Measurements from ENCODE around the gene AP2A1. TPM values are rescaled to one million over a fixed set of nuclear protein-coding genes. Genes with fewer than 3 reads are reported as not detected.

Gene AP2A1
- total RNA-seq, 1 experiment from 2014 or later = 152 TPM

DNA sequence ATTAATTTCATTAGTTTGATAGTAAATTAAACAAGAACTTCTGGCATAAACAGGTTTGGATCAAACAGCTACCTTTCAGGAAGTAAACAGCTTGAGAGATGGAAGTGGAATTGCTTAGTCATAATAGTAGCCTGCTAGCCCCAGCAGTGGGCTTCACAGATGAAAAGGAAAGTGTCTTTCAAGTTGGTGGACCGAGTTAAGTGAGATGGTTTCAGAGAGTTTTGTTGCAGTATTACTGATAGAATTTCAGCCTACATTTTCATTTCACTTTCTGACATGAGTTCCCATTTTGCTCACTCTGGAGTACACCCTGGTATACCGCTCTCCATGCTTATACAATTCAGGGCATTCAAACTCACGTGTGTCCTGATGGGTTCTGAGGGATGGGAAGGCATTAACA lies 82.1 kb downstream of the AP2A1 start:
- no peak for DNase-seq (ENCODE audit: low spot score)
- in situ Hi-C loops (cut with HindIII; ENCODE audit: low sequenced_read_pairs) = no loop called here

DNA sequence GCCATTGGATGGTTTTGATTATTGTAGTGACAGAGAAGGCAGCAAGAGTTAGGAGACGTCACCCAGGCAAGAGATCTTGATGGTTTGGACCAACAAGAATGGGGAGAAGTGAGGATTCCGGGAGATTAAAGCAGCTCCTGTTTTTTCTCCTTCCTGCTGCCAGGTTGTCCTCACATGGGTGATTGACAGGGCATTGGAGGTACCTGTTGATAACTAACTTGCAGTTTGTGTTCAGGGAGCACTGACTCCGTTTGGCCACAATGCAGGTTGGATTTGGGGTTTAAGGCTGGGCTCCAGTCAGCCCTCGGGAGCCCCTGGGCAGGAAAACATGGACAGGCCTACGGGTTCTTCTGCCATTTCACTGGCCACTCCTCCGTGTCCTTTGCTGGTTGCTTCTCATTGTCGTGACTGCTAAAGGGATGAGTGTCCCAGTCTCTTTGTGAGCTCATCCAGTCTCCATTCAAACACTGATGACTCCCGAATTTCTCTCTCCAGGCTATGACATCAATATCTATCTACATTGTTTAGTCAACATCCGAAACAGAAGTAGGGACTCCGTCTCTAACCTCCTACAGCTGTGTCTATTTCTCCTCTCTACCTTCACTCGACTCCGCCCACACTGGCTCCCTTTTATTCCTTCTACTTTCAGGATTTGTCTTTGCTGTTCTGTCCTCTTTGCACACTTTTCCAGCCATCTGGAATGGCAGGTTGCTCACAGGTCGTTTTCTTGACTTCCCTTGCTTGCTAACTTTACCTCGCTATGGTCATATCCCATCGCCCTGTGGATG lies 82.8 kb downstream of the AP2A1 start:
- in situ Hi-C loops (cut with HindIII; ENCODE audit: low sequenced_read_pairs) = no loop called here

DNA sequence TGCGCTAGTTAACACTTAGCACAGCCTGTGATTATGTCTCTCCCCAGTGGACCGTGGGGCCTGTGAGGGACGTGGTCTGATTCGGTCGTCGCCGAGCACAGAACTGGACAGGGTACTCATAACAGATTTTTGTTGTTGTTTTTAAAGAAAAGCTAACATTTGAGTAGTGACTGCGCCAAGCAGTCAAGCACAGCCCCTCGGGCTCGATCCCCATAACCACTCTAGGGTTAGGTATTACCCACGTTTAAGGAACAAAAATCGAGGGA lies 83.4 kb downstream of the AP2A1 start:
- no peak for DNase-seq (ENCODE audit: low spot score)
- in situ Hi-C loops (cut with HindIII; ENCODE audit: low sequenced_read_pairs) = no loop called here

More for the DNA sequence above, 82.8 kb downstream of the AP2A1 start:
- no peak for DNase-seq (ENCODE audit: low spot score)

DNA sequence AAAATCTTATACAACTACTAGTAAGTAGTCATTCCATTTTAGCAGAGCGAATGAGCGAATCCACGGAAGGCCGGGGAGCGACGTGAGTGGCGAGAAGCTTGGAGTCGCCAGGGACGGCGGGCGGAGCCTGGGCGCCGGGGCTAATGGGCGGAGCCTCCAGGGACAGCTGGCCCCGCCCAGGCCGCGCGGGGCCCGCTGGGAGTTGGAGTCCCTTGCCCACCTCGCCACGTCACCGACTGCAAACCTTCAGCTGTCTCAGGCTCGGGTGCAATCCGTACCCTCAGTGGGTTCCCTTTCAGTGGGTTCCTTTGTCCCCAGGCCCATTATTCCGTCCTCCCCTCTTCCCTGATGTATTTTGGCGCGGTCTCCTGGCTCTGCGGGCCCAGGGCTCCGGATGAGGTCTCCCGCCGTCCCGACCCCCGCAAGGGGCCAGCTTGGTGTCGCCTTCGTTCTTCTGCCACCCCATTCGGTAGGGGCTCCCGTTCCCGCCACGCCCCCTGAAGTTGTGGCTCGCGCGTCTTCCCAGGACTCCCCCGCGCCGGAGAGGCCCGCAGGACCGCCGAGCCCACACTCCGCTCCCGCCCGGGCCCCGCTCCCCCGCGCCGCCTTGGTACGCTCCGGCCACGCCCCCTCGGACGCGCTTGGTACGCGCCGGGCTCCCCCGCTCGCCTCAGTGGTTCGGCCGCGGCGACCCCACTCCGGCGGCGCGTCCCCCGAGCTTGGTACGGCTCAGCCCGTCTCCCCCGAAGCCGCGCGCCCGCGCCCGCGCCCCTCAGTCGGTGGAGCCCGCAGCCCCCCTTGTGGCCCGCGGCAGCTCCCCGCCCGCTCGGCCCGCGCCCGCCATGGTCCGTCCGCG lies 83.9 kb downstream of the AP2A1 start, which contains the start of gene PTOV1:
Gene PTOV1 (plus strand): TSS at position 673 of the 856 bp plus-strand sequence.
- in situ Hi-C loops (cut with HindIII; ENCODE audit: low sequenced_read_pairs) = no loop called here

DNA sequence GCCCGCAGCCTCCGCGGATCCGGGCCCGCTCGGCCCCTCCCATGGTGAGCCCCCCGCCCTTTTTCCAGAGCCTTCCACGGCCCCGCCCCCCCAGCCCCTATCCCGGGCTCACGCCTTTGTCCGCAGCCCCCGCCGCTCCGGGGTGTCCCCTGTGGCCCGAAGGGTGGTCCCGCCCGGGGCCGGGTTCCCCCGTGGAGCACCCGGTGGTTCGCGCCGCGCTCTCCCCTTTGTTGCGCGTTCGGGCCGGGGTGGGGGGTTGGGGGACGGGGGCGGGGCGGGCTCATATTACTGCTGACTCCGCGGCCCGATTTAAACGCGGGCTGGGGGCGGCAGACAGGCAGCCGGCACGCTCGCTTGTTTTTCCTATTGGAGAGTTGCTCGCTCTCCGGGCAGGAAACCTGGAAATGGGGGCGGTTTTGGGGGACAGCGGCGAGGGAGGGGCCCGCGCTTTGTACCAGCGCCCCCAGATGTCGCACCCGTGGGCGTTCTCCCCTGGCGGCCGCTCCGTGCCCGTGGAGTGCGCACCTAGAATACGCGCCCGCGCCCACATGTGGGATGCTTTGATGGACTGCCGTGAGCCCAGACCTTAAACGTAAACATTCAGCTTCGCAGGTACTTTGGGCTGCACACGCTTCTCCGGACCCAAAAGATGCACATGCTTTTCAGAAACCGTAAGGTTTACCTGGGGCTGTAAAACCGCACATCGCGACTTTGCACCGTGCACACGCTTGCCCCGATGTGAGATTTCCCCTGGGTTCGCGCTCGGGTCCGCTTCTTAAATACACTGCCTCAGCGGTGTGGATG lies 84.9 kb downstream of the AP2A1 start:
- in situ Hi-C loops (cut with HindIII; ENCODE audit: low sequenced_read_pairs) = no loop called here

More for the DNA sequence above, 83.9 kb downstream of the AP2A1 start, which contains the start of gene PTOV1:
- DNase-seq (ENCODE audit: low spot score) = peak; percentile 95

DNA sequence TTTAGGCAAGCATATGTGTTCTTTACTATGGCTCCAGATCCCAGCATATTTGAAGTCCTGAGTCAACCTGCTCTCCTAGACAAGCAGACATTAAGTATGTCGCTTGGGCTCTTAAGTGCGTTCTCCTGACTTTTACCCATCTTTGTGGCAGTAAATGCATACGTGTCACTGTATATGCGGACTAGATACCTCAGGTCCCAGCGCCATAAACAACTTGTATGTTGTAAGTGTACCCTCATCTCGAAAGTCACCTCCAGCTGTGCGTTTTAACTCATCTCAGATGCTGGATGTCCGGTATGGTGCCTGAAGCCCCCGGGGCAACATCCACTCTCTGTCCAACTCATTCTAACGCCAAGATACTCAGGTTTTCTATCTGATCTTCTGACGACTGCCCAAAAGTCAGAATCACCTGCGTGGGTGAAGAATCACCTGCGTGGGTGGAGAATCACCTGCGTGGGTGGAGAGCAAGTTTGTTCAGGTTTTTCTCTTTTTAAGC lies 85.9 kb downstream of the AP2A1 start:
- DNase-seq (ENCODE audit: low spot score) = no peak
- in situ Hi-C loops (cut with HindIII; ENCODE audit: low sequenced_read_pairs) = no loop called here

More for the DNA sequence above, 84.9 kb downstream of the AP2A1 start:
- DNase-seq (ENCODE audit: low spot score) = no peak

GRCh38 chr19:49853852-49854377 lies 87.1 kb downstream of the AP2A1 start:
- in situ Hi-C loops (cut with HindIII; ENCODE audit: low sequenced_read_pairs) = no loop called here
- no peak for DNase-seq (ENCODE audit: low spot score)

GRCh38 chr19:49854378-49855263 lies 87.8 kb downstream of the AP2A1 start:
- in situ Hi-C loops (cut with HindIII; ENCODE audit: low sequenced_read_pairs) = no loop called here
- no peak for DNase-seq (ENCODE audit: low spot score)

GRCh38 chr19:49855277-49855675 lies 88.5 kb downstream of the AP2A1 start:
- in situ Hi-C loops (cut with HindIII; ENCODE audit: low sequenced_read_pairs) = no loop called here
- no peak for DNase-seq (ENCODE audit: low spot score)

GRCh38 chr19:49855676-49856573 lies 89.1 kb downstream of the AP2A1 start:
- in situ Hi-C loops (cut with HindIII; ENCODE audit: low sequenced_read_pairs) = no loop called here

DNA sequence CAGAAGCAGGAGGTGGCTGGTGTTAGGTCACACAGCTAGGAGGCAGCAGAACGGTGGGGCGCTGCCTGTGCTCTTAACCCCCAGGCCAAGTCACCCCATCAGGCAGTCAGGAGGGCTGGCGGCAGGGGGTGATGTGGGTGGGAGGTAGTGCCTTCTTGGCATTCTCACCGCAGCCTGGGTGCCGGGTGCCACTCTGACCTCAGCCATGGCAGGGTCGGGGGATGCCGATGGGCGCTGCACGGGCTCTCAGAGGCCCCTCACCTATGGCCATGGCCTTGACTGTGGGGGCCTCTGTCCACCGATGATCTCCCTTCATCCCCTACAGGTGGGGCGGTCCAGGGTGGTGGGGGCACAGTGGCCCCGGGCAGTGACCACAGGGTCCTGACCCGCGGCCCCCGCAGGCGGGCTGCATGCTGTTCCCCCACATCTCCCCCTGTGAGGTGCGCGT lies 89.8 kb downstream of the AP2A1 start:
- DNase-seq (ENCODE audit: low spot score) = no peak
- in situ Hi-C loops (cut with HindIII; ENCODE audit: low sequenced_read_pairs) = no loop called here

More at GRCh38 chr19:49855676-49856573, 89.1 kb downstream of the AP2A1 start:
- DNase-seq (ENCODE audit: low spot score) = no peak

Other genes with a start within 250 kb of the AP2A1 start
- 0.74 and 10.8 TPM in 2 replicates for gene RCN3, start 239.0 kb upstream of the AP2A1 start, total RNA-seq (2014; rRNA removed; shearing (Covaris generic))
- 69.6 and 97.3 TPM in 2 replicates for gene NOSIP, start 186.4 kb upstream of the AP2A1 start, total RNA-seq (2014; rRNA removed; shearing (Covaris generic))
- gene PRRG2, start 185.7 kb upstream of the AP2A1 start, total RNA-seq (2014; rRNA removed; shearing (Covaris generic)) = 1.9 TPM in 1 of 2 replicates, not detected in the other
- gene PRR12, start 175.8 kb upstream of the AP2A1 start, total RNA-seq (2014; rRNA removed; shearing (Covaris generic)) = 0.49 and 3.0 TPM in 2 replicates
- 116 and 140 TPM in 2 replicates for gene RRAS, start 126.9 kb upstream of the AP2A1 start, total RNA-seq (2014; rRNA removed; shearing (Covaris generic))
- gene SCAF1, start 124.8 kb upstream of the AP2A1 start, total RNA-seq (2014; rRNA removed; shearing (Covaris generic)) = 22.3 and 25.2 TPM in 2 replicates
- gene IRF3, start 101.1 kb upstream of the AP2A1 start, total RNA-seq (2014; rRNA removed; shearing (Covaris generic)) = 56.7 and 59.6 TPM in 2 replicates
- gene BCL2L12, start 101.1 kb upstream of the AP2A1 start, total RNA-seq (2014; rRNA removed; shearing (Covaris generic)) = 8.1 and 13.9 TPM in 2 replicates
- gene PRMT1, start 89.7 kb upstream of the AP2A1 start, total RNA-seq (2014; rRNA removed; shearing (Covaris generic)) = 633 and 640 TPM in 2 replicates
- 1.1 and 1.7 TPM in 2 replicates for gene ADM5, start 77.4 kb upstream of the AP2A1 start, total RNA-seq (2014; rRNA removed; shearing (Covaris generic))
- 38.8 and 54.5 TPM in 2 replicates for gene CPT1C, start 75.9 kb upstream of the AP2A1 start, total RNA-seq (2014; rRNA removed; shearing (Covaris generic))
- gene TSKS, start 3.7 kb upstream of the AP2A1 start, total RNA-seq (2014; rRNA removed; shearing (Covaris generic)) = 0.49 TPM in 1 of 2 replicates, not detected in the other
- 33.9 and 38.6 TPM in 2 replicates for gene FUZ, start 46.3 kb downstream of the AP2A1 start, total RNA-seq (2014; rRNA removed; shearing (Covaris generic))
- 30.2 and 44.7 TPM in 2 replicates for gene MED25, start 51.3 kb downstream of the AP2A1 start, total RNA-seq (2014; rRNA removed; shearing (Covaris generic))
- gene PTOV1, start 84.2 kb downstream of the AP2A1 start, total RNA-seq (2014; rRNA removed; shearing (Covaris generic)) = 147 and 166 TPM in 2 replicates
- 90.2 and 111 TPM in 2 replicates for gene PNKP, start 100.6 kb downstream of the AP2A1 start, total RNA-seq (2014; rRNA removed; shearing (Covaris generic))
- gene AKT1S1, start 110.4 kb downstream of the AP2A1 start, total RNA-seq (2014; rRNA removed; shearing (Covaris generic)) = 14.0 and 18.0 TPM in 2 replicates
- gene TBC1D17, start 110.7 kb downstream of the AP2A1 start, total RNA-seq (2014; rRNA removed; shearing (Covaris generic)) = 6.5 and 7.6 TPM in 2 replicates
- 0.07 and 0.80 TPM in 2 replicates for gene IL4I1, start 129.9 kb downstream of the AP2A1 start, total RNA-seq (2014; rRNA removed; shearing (Covaris generic))
- gene ATF5, start 162.2 kb downstream of the AP2A1 start, total RNA-seq (2014; rRNA removed; shearing (Covaris generic)) = 9.4 and 12.4 TPM in 2 replicates
- gene NUP62, start 162.5 kb downstream of the AP2A1 start, total RNA-seq (2014; rRNA removed; shearing (Covaris generic)) = 79.9 and 86.1 TPM in 2 replicates
- gene SIGLEC11, start 194.2 kb downstream of the AP2A1 start, total RNA-seq (2014; rRNA removed; shearing (Covaris generic)) = not detected in 2 replicates

Data from G401 (cell line).